H1 (cell line): Measurements from ENCODE around the gene ARFGAP3. TPM values are rescaled to one million over a fixed set of nuclear protein-coding genes. Genes with fewer than 3 reads are reported as not detected.

Experiments used
- CTCF ChIA-PET: fragments of 300-600 bp; sonication (Branson Sonifier 250); formaldehyde crosslinking; loops from one replicate; lab custom pipeline; 2021; ENCODE audit not compliant: partially characterized antibody; lab: Charles Lee
- POLR2A ChIA-PET: fragments of 300-600 bp; sonication (Branson Sonifier 250); formaldehyde crosslinking; loops from one replicate; lab custom pipeline; 2021; ENCODE audit warnings: inconsistent platforms; ENCODE audit not compliant: partially characterized antibody; lab: Charles Lee
- DNase-seq, 2 experiments: peaks; one replicate each; pipeline versions ENCODE4 v3.0.0 to v3.0.0-alpha.2; 2010 to 2022; ENCODE audit warnings: low spot score in 2 of 2, low read depth in 1 of 2, mixed read lengths in 1 of 2
- FAIRE-seq: peaks from 2 replicates; lab custom pipeline; 2011; peaks lifted over from hg19 to GRCh38; lab: Jason Lieb, UNC
- H2AFZ ChIP-seq: 2 replicates; pipeline ENCODE4 v1.8.1; 2012; ENCODE audit warnings: low read length, inconsistent platforms
- H2AK5ac ChIP-seq: 2 replicates; pipeline ENCODE4 v1.6.1; 2013; ENCODE audit warnings: low read depth, low read length
- H2BK120ac ChIP-seq: replicated peaks from 2 replicates; pipeline ENCODE3; 2013; ENCODE audit warnings: low read depth, low read length, inconsistent platforms
- H2BK12ac ChIP-seq: 2 replicates; pipeline ENCODE4 v1.6.1; 2013; ENCODE audit warnings: low read depth, low read length
- H2BK15ac ChIP-seq: 2 replicates; pipeline ENCODE4 v1.6.1; 2013; ENCODE audit warnings: low read length
- H2BK20ac ChIP-seq: 2 replicates; pipeline ENCODE4 v1.6.1; 2013; ENCODE audit warnings: low read length
- H2BK5ac ChIP-seq: 2 replicates; pipeline ENCODE4 v1.6.1; 2013; ENCODE audit warnings: low read depth, low read length
- H3K14ac ChIP-seq: 2 replicates; pipeline ENCODE4 v1.6.1; 2013; ENCODE audit warnings: inconsistent platforms; ENCODE audit not compliant: insufficient read length
- H3K18ac ChIP-seq: 2 replicates; pipeline ENCODE4 v1.6.1; 2013; ENCODE audit warnings: low read length; ENCODE audit errors: extremely low read depth
- H3K23ac ChIP-seq: 2 replicates; pipeline ENCODE4 v1.6.1; 2013; ENCODE audit warnings: inconsistent platforms; ENCODE audit not compliant: insufficient read length
- H3K23me2 ChIP-seq: 2 replicates; pipeline ENCODE4 v1.6.1; 2013; ENCODE audit warnings: low read depth, low read length
- H3K27ac ChIP-seq: 2 replicates; pipeline ENCODE4 v1.6.1; 2011; ENCODE audit warnings: low read depth, low read length, inconsistent platforms
- H3K27me3 ChIP-seq, 4 experiments: replicated peaks in 1 of 4; 1 replicate in 1 of 4; 2 replicates in 3 of 4; pipeline versions ENCODE4 v1.6.1 to v1.8.1; 2011 to 2013; ENCODE audit warnings: low read length in 3 of 4, mild to moderate bottlenecking in 3 of 4, inconsistent platforms in 2 of 4, mixed read lengths in 2 of 4, moderate library complexity in 1 of 4; ENCODE audit not compliant: control insufficient read depth in 3 of 4, insufficient read depth in 3 of 4; ENCODE audit errors: extremely low read depth in 1 of 4
- H3K36me3 ChIP-seq, 4 experiments: 2 replicates each; pipeline versions ENCODE4 v1.6.1 to v1.8.1; 2011 to 2013; ENCODE audit warnings: mild to moderate bottlenecking in 4 of 4, low read length in 3 of 4, moderate library complexity in 2 of 4, control low read depth in 1 of 4, inconsistent platforms in 1 of 4; ENCODE audit not compliant: insufficient read depth in 4 of 4, control insufficient read depth in 2 of 4
- H3K4ac ChIP-seq: replicated peaks from 2 replicates; pipeline ENCODE3; 2013; ENCODE audit warnings: low read length, low read depth, mixed read lengths, inconsistent platforms; ENCODE audit not compliant: insufficient read length
- H3K4me1 ChIP-seq, 4 experiments: replicated peaks in 1 of 4; 1 replicate in 1 of 4; 2 replicates in 3 of 4; pipeline versions ENCODE4 v1.6.1 to v1.8.1; 2011 to 2013; ENCODE audit warnings: low read length in 3 of 4, inconsistent platforms in 2 of 4, mixed read lengths in 1 of 4; ENCODE audit not compliant: insufficient read depth in 4 of 4, control insufficient read depth in 3 of 4
- H3K4me2 ChIP-seq, 2 experiments: 2 replicates each; pipeline versions ENCODE4 v1.6.1 to v1.8.1; 2011 to 2013; ENCODE audit warnings: low read depth in 2 of 2, low read length in 2 of 2, control low read depth in 1 of 2, inconsistent platforms in 1 of 2, mild to moderate bottlenecking in 1 of 2; ENCODE audit not compliant: insufficient read depth in 1 of 2
- H3K4me3 ChIP-seq, 4 experiments: fragments of 200-600, 300-600 bp in 1 of 4; sonication (generic), shearing (Covaris generic), sonication (Bioruptor Twin) in 1 of 4; 2 replicates each; pipeline versions ENCODE4 v1.5.1 to v1.8.1; 2011 to 2016; ENCODE audit warnings: low read length in 4 of 4, low read depth in 3 of 4, control low read depth in 2 of 4, inconsistent platforms in 2 of 4, mild to moderate bottlenecking in 2 of 4, mixed read lengths in 1 of 4, moderate library complexity in 1 of 4; ENCODE audit not compliant: insufficient read depth in 2 of 4; ENCODE audit errors: extremely low read depth in 1 of 4
- H3K56ac ChIP-seq: replicated peaks from 2 replicates; pipeline ENCODE3; 2013; ENCODE audit warnings: low read depth, mild to moderate bottlenecking, mixed read lengths, low read length, inconsistent platforms; ENCODE audit not compliant: insufficient read length
- H3K79me1 ChIP-seq: 2 replicates; pipeline ENCODE4 v1.6.1; 2013; ENCODE audit warnings: low read depth, low read length, control low read depth
- H3K79me2 ChIP-seq, 2 experiments: 2 replicates each; pipeline versions ENCODE4 v1.6.1 to v1.8.1; 2012 to 2013; ENCODE audit warnings: low read length in 2 of 2, mild to moderate bottlenecking in 2 of 2, inconsistent platforms in 1 of 2; ENCODE audit not compliant: insufficient read depth in 2 of 2, control insufficient read depth in 1 of 2
- H3K9ac ChIP-seq, 4 experiments: replicated peaks in 1 of 4; 1 replicate in 1 of 4; 2 replicates in 3 of 4; pipeline versions ENCODE4 v1.6.1 to v1.8.1; 2011 to 2013; ENCODE audit warnings: low read depth in 3 of 4, low read length in 3 of 4, control low read depth in 2 of 4, mild to moderate bottlenecking in 2 of 4, moderate library complexity in 2 of 4, inconsistent platforms in 1 of 4; ENCODE audit errors: extremely low read depth in 1 of 4
- H3K9me3 ChIP-seq, 2 experiments: 2 replicates each; pipeline versions ENCODE4 v1.6.1 to v1.8.1; 2012 to 2013; ENCODE audit warnings: mild to moderate bottlenecking in 2 of 2, moderate library complexity in 2 of 2, control low read depth in 1 of 2, inconsistent platforms in 1 of 2, low read depth in 1 of 2, low read length in 1 of 2, mixed read lengths in 1 of 2; ENCODE audit not compliant: insufficient read depth in 2 of 2
- H4K20me1 ChIP-seq, 2 experiments: replicated peaks in 1 of 2; 2 replicates each; pipeline versions ENCODE3 to v1.8.1; 2011 to 2013; ENCODE audit warnings: inconsistent platforms in 2 of 2, low read length in 2 of 2, mild to moderate bottlenecking in 1 of 2; ENCODE audit not compliant: insufficient read depth in 2 of 2, control insufficient read depth in 1 of 2
- H4K5ac ChIP-seq: 2 replicates; pipeline ENCODE4 v1.6.1; 2013; ENCODE audit warnings: low read length, low read depth, mixed read lengths, inconsistent platforms; ENCODE audit not compliant: insufficient read length
- H4K8ac ChIP-seq: 2 replicates; pipeline ENCODE4 v1.8.0; 2013; ENCODE audit warnings: mild to moderate bottlenecking, moderate library complexity, low read length, inconsistent platforms; ENCODE audit not compliant: insufficient read depth; ENCODE audit errors: extremely low read depth
- H4K91ac ChIP-seq: replicated peaks from 2 replicates; pipeline ENCODE3; 2013; ENCODE audit warnings: low read length, mixed read lengths, inconsistent platforms; ENCODE audit not compliant: insufficient read length
- SP2 ChIP-seq: IDR thresholded peaks from 2 replicates; pipeline ENCODE4 v1.6.1; 2012; ENCODE audit warnings: mild to moderate bottlenecking, low read length, inconsistent platforms
- WGBS, 2 experiments: shearing (Covaris generic) in 1 of 2; methylation state at CpG; one replicate each; pipeline versions ENCODE4 v1.1.6 to v1.1.7; 2013 to 2015; ENCODE audit warnings: low lambda C conversion rate in 2 of 2, mixed read lengths in 2 of 2, inconsistent platforms in 1 of 2, low coverage in 1 of 2, missing lambda C conversion rate in 1 of 2; ENCODE audit not compliant: insufficient replicate concordance in 2 of 2, insufficient coverage in 1 of 2, insufficient read length in 1 of 2; ENCODE audit errors: extremely low coverage in 1 of 2, missing lambda C conversion rate in 1 of 2; 5-methylcytosine and 5-hydroxymethylcytosine counted together
- polyA plus RNA-seq, 7 experiments: library from polyadenylated mRNA; depleted of rRNA in 3 of 7; stranded (reverse) in 5 of 7; unstranded in 2 of 7; fragments of >200 nt in 5 of 7; fragments of 200-250 nt in 2 of 7; gene quantifications; 1 replicate in 5 of 7; 2 replicates in 1 of 7; 4 replicates in 1 of 7; pipeline versions ENCODE4 v1.2.1 to v1.2.3, GENCODE V29; 2011 to 2013; ENCODE audit warnings: missing spikeins in 2 of 7, mixed read lengths in 2 of 7
- total RNA-seq: library from RNA; stranded (reverse); fragmentation: NEBNext Ultra II Directional; extraction: Animal tissue kit (Norgen Biotek cat#: 25700); gene quantifications from 2 replicates; pipeline ENCODE4 v1.2.1, GENCODE V29; 2021

The ARFGAP3 gene
- total and polyA plus RNA-seq, 2 of the 8 experiments (the other 6 are each of a cell fraction or from before 2014, with no cell fraction given): 9.7 to 16.0 TPM

GRCh38 chr22:42801252-42802080 is 55.6 kb downstream of the ARFGAP3 start:
- Histone ChIP-seq H3K56ac (no peak overlapping the region), H4K5ac (no peak overlapping the region), H4K91ac (no peak overlapping the region), H3K27ac (no peak overlapping the region), H2BK15ac (no peak overlapping the region), H3K23me2 (no peaks in the 10 kb centered on the region), H3K4me1 (peaks cover 0 to 12% (median 8%) of the 10 kb centered on the region in 4 experiments; a peak in 6 of 7 replicates), H3K9ac (no peak overlapping the region), H3K23ac (no peak overlapping the region), H3K4me2 (no peak overlapping the region), H3K4ac (no peak overlapping the region), H3K9me3 (no peaks in the 10 kb centered on the region), H3K27me3 (no peaks in the 10 kb centered on the region), H3K36me3 (no peaks in the 10 kb centered on the region), H3K18ac (no peak overlapping the region), H4K20me1 (no peaks in the 10 kb centered on the region), H3K79me1 (no peaks in the 10 kb centered on the region), H3K4me3 (no peak overlapping the region), H2AFZ (no peak overlapping the region), H2AK5ac (no peak overlapping the region), H2BK120ac (no peak overlapping the region), H2BK5ac (no peak overlapping the region), H4K8ac (no peak overlapping the region), H3K14ac (no peak overlapping the region), H2BK12ac (no peak overlapping the region), H3K79me2 (no peaks in the 10 kb centered on the region), H2BK20ac (no peak overlapping the region)
- CTCF ChIA-PET: interaction anchor here (0.8 to 5.9 kb wide), 10 partner anchors 9 to 180 kb away, joined by 3 to 37 read pairs (median 4); no protein-coding TSS in a partner anchor
- 86% methylated on average over 10 of the region's 12 CpGs; no CpG with 5 or more reads in 1 of the 2 experiments for WGBS, 2 experiments
- no peak for FAIRE-seq
- DNase-seq: no peak
- POLR2A ChIA-PET: no interaction called here
- no peak for TF ChIP-seq SP2
